IMR-90 (cell line): ENCODE results near the gene SELENOV. TPM values are rescaled to one million over a fixed set of nuclear protein-coding genes. Genes with fewer than 3 reads are reported as not detected.

Experiments used
- ATAC-seq: fragments of 200-7000 bp; cut with Tn5 transposase; 2 replicates; pipeline ENCODE4 v1.9.1; 2020; ENCODE audit warnings: low read depth, mild to moderate bottlenecking, moderate library complexity
- BruUV-seq: library from RNA; stranded (reverse); fragments of 400-500 nt; replicated peaks from 2 replicates; lab custom pipeline; 2021; lab: Mats Ljungman, UMichigan
- CTCF ChIA-PET: fragments of 300-600 bp; formaldehyde crosslinking; extraction: SDS; loops from one replicate; lab custom pipeline; 2021; ENCODE audit warnings: antibody characterized with exemption; lab: Yijun Ruan, JAX
- POLR2A ChIA-PET: fragments of 300-600 bp; sonication (Branson Sonifier 250); formaldehyde crosslinking; loops from one replicate; lab custom pipeline; 2022; ENCODE audit warnings: antibody characterized with exemption; ENCODE audit not compliant: unreplicated experiment; lab: Charles Lee
- DNase-seq: peaks from one replicate; pipeline ENCODE4 v3.0.0; 2013
- H2AFZ ChIP-seq: replicated peaks from 2 replicates; pipeline ENCODE3; 2013; ENCODE audit warnings: low read length, mild to moderate bottlenecking; ENCODE audit not compliant: poor library complexity
- H2AK5ac ChIP-seq: 2 replicates; pipeline ENCODE4 v1.6.1; 2013; ENCODE audit warnings: low read depth, low read length, inconsistent platforms
- H2AK9ac ChIP-seq: replicated peaks from 2 replicates; pipeline ENCODE3; 2013; ENCODE audit warnings: mild to moderate bottlenecking, low read depth, low read length, moderate library complexity; ENCODE audit not compliant: poor library complexity
- H2BK120ac ChIP-seq: 2 replicates; pipeline ENCODE4 v1.6.1; 2013; ENCODE audit warnings: low read depth, low read length, inconsistent platforms
- H2BK15ac ChIP-seq: 3 replicates; pipeline ENCODE4 v1.6.1; 2013; ENCODE audit warnings: low read depth, low read length, inconsistent platforms
- H2BK20ac ChIP-seq: 2 replicates; pipeline ENCODE4 v1.6.1; 2013; ENCODE audit warnings: low read depth, mild to moderate bottlenecking, inconsistent platforms, low read length, moderate library complexity
- H2BK5ac ChIP-seq: 2 replicates; pipeline ENCODE4 v1.6.1; 2013; ENCODE audit warnings: mild to moderate bottlenecking, low read depth, low read length, inconsistent platforms; ENCODE audit not compliant: poor library complexity, severe bottlenecking
- H3K14ac ChIP-seq: replicated peaks from 2 replicates; pipeline ENCODE4 v1.6.1; 2013; ENCODE audit warnings: low read depth, low read length, inconsistent platforms
- H3K18ac ChIP-seq: 2 replicates; pipeline ENCODE4 v1.6.1; 2013; ENCODE audit warnings: low read depth, low read length, control low read depth
- H3K23ac ChIP-seq: 2 replicates; pipeline ENCODE4 v1.6.1; 2013; ENCODE audit warnings: low read depth, low read length, inconsistent platforms
- H3K27ac ChIP-seq: 2 replicates; pipeline ENCODE4 v1.5.1; 2013; ENCODE audit warnings: mild to moderate bottlenecking, control low read depth, low read length; ENCODE audit not compliant: insufficient read depth
- H3K27me3 ChIP-seq: 2 replicates; pipeline ENCODE4 v1.6.1; 2013; ENCODE audit warnings: low read length; ENCODE audit not compliant: control insufficient read depth, insufficient read depth
- H3K36me3 ChIP-seq: 2 replicates; pipeline ENCODE4 v1.6.1; 2013; ENCODE audit warnings: low read length, mixed read lengths; ENCODE audit not compliant: control insufficient read depth, insufficient read depth
- H3K4ac ChIP-seq: 2 replicates; pipeline ENCODE4 v1.6.1; 2013; ENCODE audit warnings: low read depth, low read length, inconsistent platforms
- H3K4me1 ChIP-seq: 2 replicates; pipeline ENCODE4 v1.6.1; 2013; ENCODE audit warnings: low read length, mixed read lengths; ENCODE audit not compliant: control insufficient read depth, insufficient read depth
- H3K4me2 ChIP-seq: 2 replicates; pipeline ENCODE4 v1.6.1; 2013; ENCODE audit warnings: low read depth, mild to moderate bottlenecking, control low read depth, low read length, moderate library complexity
- H3K4me3 ChIP-seq: 2 replicates; pipeline ENCODE4 v1.5.1; 2013; ENCODE audit warnings: low read depth, mild to moderate bottlenecking, control low read depth, low read length, moderate library complexity; ENCODE audit not compliant: insufficient read depth
- H3K56ac ChIP-seq: 2 replicates; pipeline ENCODE4 v1.6.1; 2013; ENCODE audit warnings: low read length, inconsistent platforms; ENCODE audit not compliant: insufficient read depth; ENCODE audit errors: extremely low read depth
- H3K79me1 ChIP-seq, 2 experiments: 2 replicates each; pipeline ENCODE4 v1.6.1; 2013; ENCODE audit warnings: low read length in 2 of 2, inconsistent platforms in 1 of 2, low read depth in 1 of 2
- H3K9ac ChIP-seq: 2 replicates; pipeline ENCODE4 v1.6.1; 2013; ENCODE audit warnings: low read depth, low read length, control low read depth
- H3K9me1 ChIP-seq: 2 replicates; pipeline ENCODE4 v1.6.1; 2013; ENCODE audit warnings: low read length, inconsistent platforms; ENCODE audit not compliant: insufficient read depth
- H3K9me3 ChIP-seq: 2 replicates; pipeline ENCODE4 v1.6.1; 2013; ENCODE audit warnings: low read length; ENCODE audit not compliant: control insufficient read depth, insufficient read depth
- H4K20me1 ChIP-seq: 2 replicates; pipeline ENCODE4 v1.6.1; 2013; ENCODE audit warnings: low read length, inconsistent platforms; ENCODE audit not compliant: insufficient read depth
- H4K5ac ChIP-seq: 2 replicates; pipeline ENCODE4 v1.6.1; 2013; ENCODE audit warnings: mild to moderate bottlenecking, low read depth, low read length, control low read depth
- H4K8ac ChIP-seq, 2 experiments: 2 replicates each; pipeline ENCODE4 v1.6.1; 2013; ENCODE audit warnings: low read depth in 2 of 2, low read length in 2 of 2, control low read depth in 1 of 2, inconsistent platforms in 1 of 2
- H4K91ac ChIP-seq: 2 replicates; pipeline ENCODE4 v1.6.1; 2013; ENCODE audit warnings: low read depth, low read length, inconsistent platforms; ENCODE audit not compliant: insufficient read depth
- CEBPB ChIP-seq: IDR thresholded peaks from 2 replicates; pipeline ENCODE4 v1.6.1; 2012; ENCODE audit warnings: low read depth, low read length, improper control_type of control experiment
- CHD1 ChIP-seq: IDR thresholded peaks from 2 replicates; pipeline ENCODE4 v1.6.1; 2012; ENCODE audit warnings: low read depth, low read length, improper control_type of control experiment
- MAFK ChIP-seq: IDR thresholded peaks from 2 replicates; pipeline ENCODE4 v1.6.1; 2012; ENCODE audit warnings: low read depth, low read length, improper control_type of control experiment
- MAZ ChIP-seq: IDR thresholded peaks from 2 replicates; pipeline ENCODE4 v1.6.1; 2012; ENCODE audit warnings: low read depth, mild to moderate bottlenecking, low read length, improper control_type of control experiment, moderate library complexity, borderline replicate concordance
- MXI1 ChIP-seq: IDR thresholded peaks from 2 replicates; pipeline ENCODE4 v1.6.1; 2012; ENCODE audit warnings: low read depth, mild to moderate bottlenecking, low read length, moderate library complexity, borderline replicate concordance
- NFE2L2 ChIP-seq: fragments of 150-350 bp; IDR thresholded peaks from 2 replicates; pipeline ENCODE4 v1.6.1; 2016; ENCODE audit warnings: low read depth, mild to moderate bottlenecking, low read length
- POLR2A ChIP-seq: IDR thresholded peaks from 2 replicates; pipeline ENCODE4 v1.6.1; 2012; ENCODE audit warnings: mild to moderate bottlenecking, low read depth, low read length
- RFX5 ChIP-seq: IDR thresholded peaks from 2 replicates; pipeline ENCODE4 v1.8.0; 2012; ENCODE audit warnings: low read depth, mild to moderate bottlenecking, low read length, moderate library complexity
- SMC3 ChIP-seq: fragments of 150-350 bp; IDR thresholded peaks from 2 replicates; pipeline ENCODE4 v1.6.1; 2016; ENCODE audit warnings: low read depth, mild to moderate bottlenecking, antibody characterized with exemption, low read length, moderate library complexity
- WGBS, 2 experiments: methylation state at CpG; one replicate each; pipeline versions ENCODE4 v1.1.5 to v1.1.7; 2013; ENCODE audit warnings: missing lambda C conversion rate in 2 of 2; ENCODE audit not compliant: insufficient read length in 1 of 2; ENCODE audit errors: extremely low coverage in 2 of 2; 5-methylcytosine and 5-hydroxymethylcytosine counted together
- dilution Hi-C: fragments of 300-500 bp; cut with HindIII; formaldehyde crosslinking; loops from one replicate; pipeline ENCODE4 v1.14.3; 2018; ENCODE audit warnings: low sequenced_read_pairs; ENCODE audit not compliant: unreplicated experiment
- in situ Hi-C: fragments of 300-500 bp; cut with MboI; formaldehyde crosslinking; loops from 3 replicates; pipeline ENCODE4 v1.14.3; 2019; ENCODE audit warnings: low sequenced_read_pairs, inconsistent platforms, mixed read lengths
- intact Hi-C: fragments of 100-400 bp; cut with micrococcal nuclease; formaldehyde crosslinking; loops from 2 replicates; pipeline ENCODE4 v1.10.0; 2022
- polyA plus RNA-seq, 3 experiments: library from polyadenylated mRNA; depleted of rRNA; stranded (reverse); fragments of >200 nt; gene quantifications; 2 replicates each; pipeline ENCODE4 v1.2.3, GENCODE V29; 2012; ENCODE audit warnings: low replicate concordance in 1 of 3
- total RNA-seq: library from RNA; depleted of rRNA; stranded (reverse); fragments of >200 nt; gene quantifications from 2 replicates; pipeline ENCODE4 v1.2.3, GENCODE V29; 2012
- TF ChIP-seq, protein P1 (sequence below): fragments of 150-350 bp; IDR thresholded peaks from 2 replicates; pipeline ENCODE4 v1.6.1; 2017; ENCODE audit warnings: mild to moderate bottlenecking, antibody characterized with exemption, low read length, low read depth
- TF ChIP-seq, protein P2 (sequence below): fragments of 150-350 bp; IDR thresholded peaks from 2 replicates; pipeline ENCODE4 v1.6.1; 2016; ENCODE audit warnings: low read depth, mild to moderate bottlenecking, low read length, moderate library complexity, borderline replicate concordance
- TF ChIP-seq, protein P3 (sequence below): conservative IDR thresholded peaks from 2 replicates; pipeline ENCODE4 v1.5.1; 2012; ENCODE audit warnings: mild to moderate bottlenecking, low read depth, low read length, improper control_type of control experiment

SELENOV gene
- total and polyA plus RNA-seq, 2 of the 4 experiments (the other 2 are of a cell fraction), result not detected

DNA sequence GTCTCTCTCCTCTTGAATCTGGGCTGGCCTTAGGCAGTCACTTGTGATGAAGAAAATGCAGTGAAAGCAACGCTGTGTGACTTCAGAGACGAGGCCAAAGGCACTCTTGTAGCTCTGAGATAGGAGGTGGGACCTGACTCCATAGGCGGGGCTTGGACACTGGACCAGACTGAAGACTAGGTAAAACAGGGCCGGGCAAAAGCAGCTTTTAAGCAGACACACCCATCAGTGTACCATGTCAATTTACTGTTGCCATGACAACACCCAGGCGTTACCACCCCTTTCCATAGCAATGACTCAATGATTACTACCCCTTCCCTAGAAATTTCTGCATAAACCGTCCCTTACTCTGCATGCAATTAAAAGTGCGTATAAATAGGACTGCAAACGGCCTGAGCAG, 31.7 kb downstream of the SELENOV start:
- no peak overlapping the region for H2BK20ac ChIP-seq
- H2AK9ac ChIP-seq, result no peak overlapping the region
- H3K4me1 ChIP-seq, result no peaks in the 10 kb centered on the region
- H3K4ac ChIP-seq, result no peak overlapping the region
- BruUV-seq, result no TSS peak
- no peak overlapping the region for H4K91ac ChIP-seq
- H2AFZ ChIP-seq, result no peak overlapping the region
- no peak for ATAC-seq
- H3K4me2 ChIP-seq, result no peak overlapping the region
- intact Hi-C loops, result no loop called here
- no peak overlapping the region for H3K14ac ChIP-seq
- no peak overlapping the region for H3K9ac ChIP-seq
- H3K56ac ChIP-seq, result no peak overlapping the region
- no peak overlapping the region for H3K4me3 ChIP-seq
- H4K20me1 ChIP-seq, result no peaks in the 10 kb centered on the region
- no peaks in the 10 kb centered on the region for H3K36me3 ChIP-seq
- no peak overlapping the region for H4K8ac ChIP-seq
- no peak for DNase-seq
- H3K18ac ChIP-seq, result no peak overlapping the region
- H3K79me1 ChIP-seq, result no peaks in the 10 kb centered on the region
- WGBS, 2 experiments, result 37% methylated on average over 5 of the region's 8 CpGs; no CpG with 5 or more reads in 1 of the 2 experiments
- no peak overlapping the region for H3K23ac ChIP-seq
- H3K27me3 ChIP-seq, result peaks cover 6% of the 10 kb centered on the region
- H3K9me1 ChIP-seq, result no peaks in the 10 kb centered on the region
- no peak overlapping the region for H2BK120ac ChIP-seq
- H3K9me3 ChIP-seq, result no peaks in the 10 kb centered on the region
- H3K27ac ChIP-seq, result no peak overlapping the region
- H2BK5ac ChIP-seq, result no peak overlapping the region
- dilution Hi-C loops, result no loop called here
- no peak overlapping the region for H2AK5ac ChIP-seq
- no peak overlapping the region for H2BK15ac ChIP-seq
- in situ Hi-C loops, result loop anchor here (10.0 kb wide), 1 partner anchor 298 kb away; the partner anchor contains the start of gene FBL
- ChIA-PET CTCF (no interaction called here), POLR2A (no interaction called here)
- H4K5ac ChIP-seq, result no peak overlapping the region
- TF ChIP-seq RFX5 (no peak), MAFK (no peak), MXI1 (no peak), MAZ (no peak), POLR2A (no peak), SMC3 (no peak), NFE2L2 (no peak), CEBPB (no peak), CHD1 (no peak)
- TF ChIP-seq, protein P1, sequence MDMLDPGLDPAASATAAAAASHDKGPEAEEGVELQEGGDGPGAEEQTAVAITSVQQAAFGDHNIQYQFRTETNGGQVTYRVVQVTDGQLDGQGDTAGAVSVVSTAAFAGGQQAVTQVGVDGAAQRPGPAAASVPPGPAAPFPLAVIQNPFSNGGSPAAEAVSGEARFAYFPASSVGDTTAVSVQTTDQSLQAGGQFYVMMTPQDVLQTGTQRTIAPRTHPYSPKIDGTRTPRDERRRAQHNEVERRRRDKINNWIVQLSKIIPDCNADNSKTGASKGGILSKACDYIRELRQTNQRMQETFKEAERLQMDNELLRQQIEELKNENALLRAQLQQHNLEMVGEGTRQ, result no peak
- TF ChIP-seq, protein P2, sequence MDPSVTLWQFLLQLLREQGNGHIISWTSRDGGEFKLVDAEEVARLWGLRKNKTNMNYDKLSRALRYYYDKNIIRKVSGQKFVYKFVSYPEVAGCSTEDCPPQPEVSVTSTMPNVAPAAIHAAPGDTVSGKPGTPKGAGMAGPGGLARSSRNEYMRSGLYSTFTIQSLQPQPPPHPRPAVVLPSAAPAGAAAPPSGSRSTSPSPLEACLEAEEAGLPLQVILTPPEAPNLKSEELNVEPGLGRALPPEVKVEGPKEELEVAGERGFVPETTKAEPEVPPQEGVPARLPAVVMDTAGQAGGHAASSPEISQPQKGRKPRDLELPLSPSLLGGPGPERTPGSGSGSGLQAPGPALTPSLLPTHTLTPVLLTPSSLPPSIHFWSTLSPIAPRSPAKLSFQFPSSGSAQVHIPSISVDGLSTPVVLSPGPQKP, result no peak
- TF ChIP-seq, protein P3, sequence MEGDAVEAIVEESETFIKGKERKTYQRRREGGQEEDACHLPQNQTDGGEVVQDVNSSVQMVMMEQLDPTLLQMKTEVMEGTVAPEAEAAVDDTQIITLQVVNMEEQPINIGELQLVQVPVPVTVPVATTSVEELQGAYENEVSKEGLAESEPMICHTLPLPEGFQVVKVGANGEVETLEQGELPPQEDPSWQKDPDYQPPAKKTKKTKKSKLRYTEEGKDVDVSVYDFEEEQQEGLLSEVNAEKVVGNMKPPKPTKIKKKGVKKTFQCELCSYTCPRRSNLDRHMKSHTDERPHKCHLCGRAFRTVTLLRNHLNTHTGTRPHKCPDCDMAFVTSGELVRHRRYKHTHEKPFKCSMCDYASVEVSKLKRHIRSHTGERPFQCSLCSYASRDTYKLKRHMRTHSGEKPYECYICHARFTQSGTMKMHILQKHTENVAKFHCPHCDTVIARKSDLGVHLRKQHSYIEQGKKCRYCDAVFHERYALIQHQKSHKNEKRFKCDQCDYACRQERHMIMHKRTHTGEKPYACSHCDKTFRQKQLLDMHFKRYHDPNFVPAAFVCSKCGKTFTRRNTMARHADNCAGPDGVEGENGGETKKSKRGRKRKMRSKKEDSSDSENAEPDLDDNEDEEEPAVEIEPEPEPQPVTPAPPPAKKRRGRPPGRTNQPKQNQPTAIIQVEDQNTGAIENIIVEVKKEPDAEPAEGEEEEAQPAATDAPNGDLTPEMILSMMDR, result no peak
